ENCODE measurements around the gene TMTC4. TPM values are rescaled to one million over a fixed set of nuclear protein-coding genes. Genes with fewer than 3 reads are reported as not detected.
"Not testable (repeated sequence)": the region's sequence is repeated elsewhere in the genome, so short reads cannot be mapped to it uniquely, and the experiment has no call there.

The TMTC4 gene
- total RNA-seq, 3 donors from 2014 or later = 17.2 to 23.3 (median 17.8) TPM

GRCh38 chr13:100625447-100625846, 49.1 kb downstream of the TMTC4 start:
- DNase-seq (no peak), ATAC-seq (no peak)
- Histone ChIP-seq H3K9me3 (no peaks in the 10 kb centered on the region), H3K4me3 (no peak overlapping the region), H3K4me1 (ENCODE audit: low read depth) (no peaks in the 10 kb centered on the region), H3K36me3 (ENCODE audit: low read depth) (no peaks in the 10 kb centered on the region)
- intact Hi-C loops (cut with DNase I, micrococcal nuclease) = no loop called here
- TF ChIP-seq, protein P1, sequence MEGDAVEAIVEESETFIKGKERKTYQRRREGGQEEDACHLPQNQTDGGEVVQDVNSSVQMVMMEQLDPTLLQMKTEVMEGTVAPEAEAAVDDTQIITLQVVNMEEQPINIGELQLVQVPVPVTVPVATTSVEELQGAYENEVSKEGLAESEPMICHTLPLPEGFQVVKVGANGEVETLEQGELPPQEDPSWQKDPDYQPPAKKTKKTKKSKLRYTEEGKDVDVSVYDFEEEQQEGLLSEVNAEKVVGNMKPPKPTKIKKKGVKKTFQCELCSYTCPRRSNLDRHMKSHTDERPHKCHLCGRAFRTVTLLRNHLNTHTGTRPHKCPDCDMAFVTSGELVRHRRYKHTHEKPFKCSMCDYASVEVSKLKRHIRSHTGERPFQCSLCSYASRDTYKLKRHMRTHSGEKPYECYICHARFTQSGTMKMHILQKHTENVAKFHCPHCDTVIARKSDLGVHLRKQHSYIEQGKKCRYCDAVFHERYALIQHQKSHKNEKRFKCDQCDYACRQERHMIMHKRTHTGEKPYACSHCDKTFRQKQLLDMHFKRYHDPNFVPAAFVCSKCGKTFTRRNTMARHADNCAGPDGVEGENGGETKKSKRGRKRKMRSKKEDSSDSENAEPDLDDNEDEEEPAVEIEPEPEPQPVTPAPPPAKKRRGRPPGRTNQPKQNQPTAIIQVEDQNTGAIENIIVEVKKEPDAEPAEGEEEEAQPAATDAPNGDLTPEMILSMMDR (IDR thresholded peaks at IDR 0.05) = no peak

- DNase-seq (no peak), ATAC-seq (no peak)
- intact Hi-C loops (cut with DNase I, micrococcal nuclease) = no loop called here
- no peaks in the 10 kb centered on the region for H3K36me3 ChIP-seq (ENCODE audit: low read depth)
- TF ChIP-seq, protein P1 (IDR thresholded peaks at IDR 0.05) = no peak
- no peaks in the 10 kb centered on the region for H3K9me3 ChIP-seq
- H3K4me3 ChIP-seq = no peak overlapping the region
- no peaks in the 10 kb centered on the region for H3K4me1 ChIP-seq (ENCODE audit: low read depth)
These were observed 53.8 kb downstream of the TMTC4 start for GRCh38 chr13:100620792-100621191.

DNA sequence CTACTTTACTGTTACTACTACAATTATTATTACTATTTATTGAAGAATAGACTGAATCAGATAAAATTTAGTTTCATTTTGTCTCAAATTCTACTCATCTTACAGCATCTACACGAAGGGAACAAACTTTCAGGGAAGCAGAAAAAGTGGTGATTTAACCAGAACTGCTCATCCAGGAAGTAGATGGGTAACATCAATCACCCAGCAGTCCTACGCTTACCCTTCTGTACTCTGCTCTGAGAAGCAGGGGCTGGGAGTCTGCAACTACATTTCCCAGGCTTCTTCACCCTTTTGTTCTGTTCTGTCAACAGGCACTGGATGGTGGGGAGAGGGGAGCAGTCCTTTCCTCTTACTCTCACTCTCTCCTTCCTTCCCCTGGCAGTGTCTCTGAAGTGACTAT, 54.7 kb downstream of the TMTC4 start:
- H3K4me3 ChIP-seq = no peak overlapping the region
- TF ChIP-seq, protein P1 (IDR thresholded peaks at IDR 0.05) = no peak
- ATAC-seq (no peak), DNase-seq (no peak)
- no peaks in the 10 kb centered on the region for H3K36me3 ChIP-seq (ENCODE audit: low read depth)
- H3K4me1 ChIP-seq (ENCODE audit: low read depth) = no peaks in the 10 kb centered on the region
- intact Hi-C loops (cut with DNase I, micrococcal nuclease) = no loop called here
- H3K9me3 ChIP-seq = no peaks in the 10 kb centered on the region

- H3K4me3 ChIP-seq; intact Hi-C loops (cut with DNase I, micrococcal nuclease); ATAC-seq; H3K9me3 ChIP-seq; DNase-seq; H3K4me1 ChIP-seq (ENCODE audit: low read depth); H3K36me3 ChIP-seq (ENCODE audit: low read depth): not testable (repeated sequence)
These were observed 55.7 kb downstream of the TMTC4 start for GRCh38 chr13:100618897-100619296.

- intact Hi-C loops (cut with DNase I, micrococcal nuclease) = no loop called here
- no peak for DNase-seq
- H3K4me1 ChIP-seq (ENCODE audit: low read depth) = no peaks in the 10 kb centered on the region
- no peaks in the 10 kb centered on the region for H3K36me3 ChIP-seq (ENCODE audit: low read depth)
- no peaks in the 10 kb centered on the region for H3K9me3 ChIP-seq
- no peak overlapping the region for H3K4me3 ChIP-seq
- no peak for ATAC-seq
- TF ChIP-seq, protein P1 (IDR thresholded peaks at IDR 0.05) = no peak
These were observed 61.6 kb downstream of the TMTC4 start for GRCh38 chr13:100613031-100613430.

DNA sequence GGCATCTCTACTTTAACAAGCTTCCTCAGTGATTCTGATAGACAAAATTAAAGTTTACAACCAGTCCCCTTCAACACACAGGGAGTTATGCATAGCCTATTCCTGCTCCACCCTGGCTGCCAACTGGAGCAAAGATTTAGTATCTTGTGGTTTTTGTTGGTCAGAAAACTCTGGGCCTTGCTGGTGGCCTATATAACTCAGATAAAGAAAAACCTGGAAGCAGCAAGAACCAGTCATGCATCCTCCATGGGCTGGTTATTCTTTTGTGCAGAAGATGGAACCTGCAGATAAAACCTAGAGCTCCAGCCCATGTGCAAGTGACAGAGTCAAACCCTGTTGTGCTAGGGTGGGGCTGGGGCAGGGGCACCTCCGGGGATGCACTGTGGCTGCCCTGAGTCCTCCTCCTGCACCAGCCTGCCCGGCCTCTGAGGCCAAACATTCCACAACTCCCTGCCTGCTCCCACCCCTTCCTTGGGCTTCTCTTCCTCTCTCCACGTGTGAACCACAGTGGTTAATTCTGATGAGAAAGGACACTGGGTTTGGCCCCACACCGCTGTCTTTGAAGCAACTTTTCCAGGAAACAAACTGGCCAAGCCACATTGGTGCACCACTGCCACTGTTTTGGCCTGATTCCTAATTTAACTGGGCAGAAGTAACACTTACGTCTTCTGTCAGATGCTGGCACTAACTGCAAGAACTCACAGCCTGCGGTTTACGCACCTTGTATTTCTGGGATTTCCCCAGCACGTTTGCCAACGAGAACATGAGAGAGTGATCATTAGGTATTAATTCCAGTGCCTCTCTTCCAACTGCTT, 62.7 kb downstream of the TMTC4 start:
- Histone ChIP-seq H3K4me3 (no peak overlapping the region), H3K4me1 (ENCODE audit: low read depth) (no peaks in the 10 kb centered on the region), H3K36me3 (ENCODE audit: low read depth) (no peaks in the 10 kb centered on the region), H3K9me3 (no peaks in the 10 kb centered on the region)
- intact Hi-C loops (cut with DNase I, micrococcal nuclease) = no loop called here
- ATAC-seq = no peak
- DNase-seq = no peak
- TF ChIP-seq, protein P1 (IDR thresholded peaks at IDR 0.05) = no peak
